DND-41 (cell line): ENCODE measurements around the gene CENPP.

Source experiments
- ATAC-seq: fragments of 200-7000 bp; cut with Tn5 transposase; 3 replicates; pipeline ENCODE4 v1.9.1; 2021; ENCODE audit warnings: low read depth; ENCODE audit not compliant: insufficient read depth
- DNase-seq: peaks from one replicate; pipeline ENCODE4 v3.0.0-alpha.2; 2020
- H2AFZ ChIP-seq: 2 replicates; pipeline ENCODE4 v1.6.0; 2012; ENCODE audit warnings: low read depth, low read length
- H3K27ac ChIP-seq: 2 replicates; pipeline ENCODE4 v1.5.1; 2012; ENCODE audit warnings: low read length, inconsistent platforms
- H3K27me3 ChIP-seq: fragments of 200-600 bp; sonication (generic); 2 replicates; pipeline ENCODE4 v1.6.0; 2012; ENCODE audit warnings: low read length, mild to moderate bottlenecking, inconsistent platforms; ENCODE audit not compliant: insufficient read depth, poor library complexity
- H3K36me3 ChIP-seq: 2 replicates; pipeline ENCODE4 v1.5.1; 2012; ENCODE audit warnings: low read length, inconsistent platforms; ENCODE audit not compliant: insufficient read depth
- H3K4me1 ChIP-seq: 2 replicates; pipeline ENCODE4 v1.5.1; 2012; ENCODE audit warnings: mild to moderate bottlenecking, low read length; ENCODE audit not compliant: insufficient read depth
- H3K4me2 ChIP-seq: 2 replicates; pipeline ENCODE4 v1.6.0; 2012; ENCODE audit warnings: mild to moderate bottlenecking, moderate library complexity, low read length, inconsistent platforms; ENCODE audit not compliant: insufficient read depth
- H3K4me3 ChIP-seq, 2 experiments: fragments of 200-600 bp in 1 of 2; shearing (Covaris generic) in 1 of 2; 2 replicates each; pipeline ENCODE4 v1.5.1; 2012 to 2016; ENCODE audit warnings: inconsistent platforms in 2 of 2, low read length in 2 of 2, mild to moderate bottlenecking in 2 of 2, low read depth in 1 of 2, moderate library complexity in 1 of 2
- H3K79me2 ChIP-seq: 2 replicates; pipeline ENCODE4 v1.6.0; 2012; ENCODE audit warnings: low read length, inconsistent platforms; ENCODE audit not compliant: insufficient read depth
- H3K9ac ChIP-seq: 2 replicates; pipeline ENCODE4 v1.6.0; 2012; ENCODE audit warnings: low read depth, mild to moderate bottlenecking, inconsistent platforms, low read length, moderate library complexity
- H3K9me3 ChIP-seq: 2 replicates; pipeline ENCODE4 v1.5.1; 2012; ENCODE audit warnings: low read length, moderate library complexity, mild to moderate bottlenecking, inconsistent platforms; ENCODE audit not compliant: insufficient read depth, severe bottlenecking
- H4K20me1 ChIP-seq: 2 replicates; pipeline ENCODE4 v1.6.0; 2012; ENCODE audit warnings: low read length; ENCODE audit not compliant: insufficient read depth
- CTCF ChIP-seq: IDR thresholded peaks from 2 replicates; pipeline ENCODE4 v1.5.1; 2012; ENCODE audit warnings: borderline replicate concordance, low read length, moderate library complexity, mild to moderate bottlenecking; ENCODE audit not compliant: poor library complexity, severe bottlenecking; ENCODE audit errors: extremely low read depth
- EZH2 ChIP-seq: IDR thresholded peaks from 3 replicates; pipeline ENCODE4 v1.6.1; 2012; ENCODE audit warnings: borderline replicate concordance, low read depth, mild to moderate bottlenecking, moderate library complexity, low read length, inconsistent platforms; ENCODE audit not compliant: severe bottlenecking

Gene CENPP

GRCh38 chr9:92645041-92645440 lies 319.3 kb downstream of the CENPP start:
- Histone ChIP-seq H3K4me2 (no peak overlapping the region), H3K36me3 (peaks cover 84% of the 10 kb centered on the region), H2AFZ (no peak overlapping the region), H3K79me2 (no peaks in the 10 kb centered on the region), H3K4me3 (no peak overlapping the region), H3K9ac (no peak overlapping the region), H3K27ac (no peak overlapping the region), H3K4me1 (no peaks in the 10 kb centered on the region), H4K20me1 (0 out of 2 replicates have a peak, but pooled peaks cover 7% of the 10 kb centered on the region), H3K27me3 (no peaks in the 10 kb centered on the region), H3K9me3 (no peaks in the 10 kb centered on the region)
- ATAC-seq (no peak), DNase-seq (no peak)
- TF ChIP-seq EZH2 (no peak), CTCF (no peak)

- Histone ChIP-seq H3K27me3 (no peaks in the 10 kb centered on the region), H3K9ac (no peak overlapping the region), H3K4me3 (no peak overlapping the region), H4K20me1 (peaks cover 1% of the 10 kb centered on the region; the same call in 1 of the 2 replicates), H3K27ac (no peak overlapping the region), H3K4me1 (no peaks in the 10 kb centered on the region), H3K4me2 (no peak overlapping the region), H3K9me3 (no peaks in the 10 kb centered on the region), H3K79me2 (no peaks in the 10 kb centered on the region), H3K36me3 (peaks cover 72% of the 10 kb centered on the region), H2AFZ (no peak overlapping the region)
- TF ChIP-seq CTCF (no peak), EZH2 (no peak)
- no peak for ATAC-seq
- DNase-seq, result no peak
These were observed 322.1 kb downstream of the CENPP start for GRCh38 chr9:92647671-92648473.

DNA sequence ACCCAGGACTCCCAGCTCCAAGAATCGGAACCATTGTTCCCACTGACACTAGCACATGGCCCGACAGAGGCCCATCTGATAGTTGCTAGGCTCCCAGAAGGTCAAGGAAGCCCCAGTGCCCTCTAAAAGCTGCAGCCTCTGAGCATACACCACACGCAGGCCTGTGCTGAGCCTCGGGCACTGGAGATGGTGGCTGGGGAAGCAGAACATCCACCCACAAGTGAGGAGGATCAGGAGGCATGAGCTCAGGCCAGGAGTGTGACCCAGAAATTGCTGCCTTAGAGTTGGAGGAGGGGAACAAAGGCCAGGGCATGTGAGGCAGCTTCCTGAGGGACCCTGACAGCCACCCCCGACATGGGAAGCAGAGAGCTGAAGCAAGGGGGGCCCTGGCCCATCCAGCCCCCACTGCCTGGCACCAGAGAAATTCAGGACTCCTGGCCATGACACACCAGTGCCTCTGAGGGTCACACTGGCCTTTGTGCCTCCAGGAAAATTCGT lies 322.8 kb downstream of the CENPP start:
- no peak overlapping the region for H3K4me2 ChIP-seq
- no peaks in the 10 kb centered on the region for H3K9me3 ChIP-seq
- H3K36me3 ChIP-seq, result peaks cover 67% of the 10 kb centered on the region
- TF ChIP-seq EZH2, result no peak
- H4K20me1 ChIP-seq, result peaks cover 5% of the 10 kb centered on the region; the same call in 1 of the 2 replicates
- no peak for DNase-seq
- ATAC-seq, result no peak
- no peaks in the 10 kb centered on the region for H3K4me1 ChIP-seq
- H2AFZ ChIP-seq, result no peak overlapping the region
- H3K4me3 ChIP-seq, result no peak overlapping the region
- H3K79me2 ChIP-seq, result no peaks in the 10 kb centered on the region
- H3K27ac ChIP-seq, result no peak overlapping the region
- H3K9ac ChIP-seq, result no peak overlapping the region
- no peaks in the 10 kb centered on the region for H3K27me3 ChIP-seq

GRCh38 chr9:92649007-92649406 lies 323.3 kb downstream of the CENPP start:
- Histone ChIP-seq H2AFZ (no peak overlapping the region), H3K9ac (no peak overlapping the region), H3K4me1 (no peaks in the 10 kb centered on the region), H3K36me3 (peaks cover 62% of the 10 kb centered on the region), H3K79me2 (no peaks in the 10 kb centered on the region), H4K20me1 (peaks cover 5% of the 10 kb centered on the region; the same call in 1 of the 2 replicates), H3K27me3 (no peaks in the 10 kb centered on the region), H3K9me3 (no peaks in the 10 kb centered on the region), H3K4me3 (no peak overlapping the region), H3K4me2 (no peak overlapping the region), H3K27ac (no peak overlapping the region)
- ATAC-seq (no peak), DNase-seq (no peak)
- TF ChIP-seq CTCF (no peak), EZH2 (no peak)
